Lower leg skin (tissue), 3 donors: ENCODE results near the gene NOTCH1.

Experiments used
- CTCF ChIP-seq, 3 donors: fragments of 450-650 bp; IDR thresholded peaks; one replicate each; pipeline ENCODE4 v1.5.1; 2016; ENCODE audit warnings: antibody characterized with exemption in 3 of 3, mild to moderate bottlenecking in 3 of 3, moderate library complexity in 2 of 3
- POLR2A ChIP-seq, 2 donors: fragments of 450-650 bp; IDR thresholded peaks; one replicate each; pipeline ENCODE4 v1.6.1; 2016 to 2017; ENCODE audit warnings: antibody characterized with exemption in 2 of 2, mild to moderate bottlenecking in 1 of 2, moderate library complexity in 1 of 2

DNA sequence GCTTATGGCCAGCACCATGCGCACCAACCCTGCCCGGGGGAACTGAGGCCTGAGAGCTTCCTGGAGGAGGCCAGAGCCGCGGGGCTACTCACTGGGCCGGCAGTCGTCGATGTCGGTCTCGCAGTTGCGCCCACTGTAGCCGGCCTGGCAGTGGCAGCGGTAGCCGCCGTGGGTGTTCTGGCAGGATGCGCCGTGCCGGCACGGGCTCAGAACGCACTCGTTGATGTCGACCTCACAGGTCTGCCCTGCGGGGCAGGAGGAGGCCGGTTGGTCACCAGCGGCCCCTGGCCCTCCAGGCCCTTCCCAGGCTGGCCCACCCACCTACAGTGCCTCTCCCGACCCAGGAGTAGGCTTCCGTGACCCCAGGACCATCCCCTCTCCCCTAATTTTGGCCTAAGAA, 35.3 kb downstream of the NOTCH1 start:
- TF ChIP-seq CTCF (IDR thresholded peaks at IDR 0.05), result no peak
- no peak for TF ChIP-seq POLR2A (IDR thresholded peaks at IDR 0.05)
